ENCODE data around the gene AKT2. TPM values are rescaled to one million over a fixed set of nuclear protein-coding genes. Genes with fewer than 3 reads are reported as not detected.

The AKT2 gene
- total and polyA plus RNA-seq, 10 of the 15 experiments (the other 5 are each of a cell fraction or from before 2014, with no cell fraction given): 1.0 to 185 (median 71.5) TPM

DNA sequence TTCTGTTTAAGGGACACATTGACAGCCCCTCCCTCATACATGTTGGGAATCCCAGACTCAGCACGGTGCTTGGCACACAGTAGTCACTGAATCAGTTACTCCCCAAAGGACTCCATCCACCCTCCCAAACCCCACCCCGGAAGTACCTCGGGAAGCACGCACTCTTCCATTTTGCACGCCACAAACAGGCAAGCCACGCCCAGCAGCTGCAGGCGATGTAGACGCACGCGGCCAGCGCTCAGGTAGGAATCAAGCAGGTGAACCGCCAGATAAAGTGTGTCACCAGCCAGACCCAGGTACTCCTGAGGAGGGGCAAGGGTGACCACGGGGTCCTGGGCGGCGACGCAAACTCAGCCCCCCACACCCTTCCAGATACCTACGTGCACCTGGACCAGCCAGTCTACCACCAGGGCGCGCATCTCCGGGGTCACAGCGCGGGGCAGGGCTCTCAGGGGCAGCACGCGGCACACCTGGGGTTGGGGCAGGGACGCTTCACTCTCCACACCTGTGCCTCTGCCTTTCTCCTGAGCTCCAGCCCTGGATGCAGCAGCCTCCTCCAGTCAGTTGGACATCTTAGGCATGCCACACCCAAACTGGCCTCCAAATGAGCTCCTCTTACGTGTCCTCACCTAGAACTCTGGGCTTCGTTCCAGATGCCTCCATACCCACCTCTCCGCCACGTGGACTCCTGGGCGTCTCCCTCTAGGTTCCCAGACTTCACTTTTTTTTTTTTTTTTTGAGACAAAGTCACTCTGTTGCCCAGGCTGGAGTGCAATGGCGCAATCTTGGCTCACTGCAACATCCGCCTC lies 60.6 kb downstream of the AKT2 start:
- H3K9ac ChIP-seq (ENCODE audit: control insufficient read depth, insufficient read depth, low read length): no peak overlapping the region

GRCh38 chr19:40223135-40223822 lies 61.9 kb downstream of the AKT2 start:
- Histone ChIP-seq H4K20me1 (ENCODE audit: control insufficient read depth, insufficient read depth) (no peaks in the 10 kb centered on the region), H3K4me2 (ENCODE audit: control insufficient read depth, insufficient read depth) (no peak overlapping the region), H3K36me3 (ENCODE audit: control insufficient read depth in 2 of 2, insufficient read depth in 2 of 2, low read length in 1 of 2) (no peaks in the 10 kb centered on the region), H3K4me1 (ENCODE audit: control insufficient read depth, insufficient read depth, low read length) (no peaks in the 10 kb centered on the region), H3K9me3 (replicated peaks; ENCODE audit: control insufficient read depth, insufficient read depth, low read length) (peaks cover 4% of the 10 kb centered on the region; the same call in 1 of the 3 replicates), H3K4me3 (no peak overlapping the region), H2AFZ (ENCODE audit: control insufficient read depth, low read depth, low read length) (no peak overlapping the region), H3K79me2 (ENCODE audit: control insufficient read depth, insufficient read depth, low read length) (no peaks in the 10 kb centered on the region), H3K9ac (ENCODE audit: control insufficient read depth, insufficient read depth, low read length) (no peak overlapping the region), H3K27me3 (replicated peaks in 1 of 2; ENCODE audit: control insufficient read depth in 2 of 2, insufficient read depth in 2 of 2, low read length in 1 of 2) (peaks cover 1 to 14% of the 10 kb centered on the region in 2 experiments; a peak in 3 of 4 replicates), H3K27ac (ENCODE audit: control insufficient read depth, insufficient read depth) (no peak overlapping the region)
- no peak for FAIRE-seq
- 78% methylated on average over 48 of the region's 48 CpGs for WGBS (ENCODE audit: insufficient coverage, insufficient replicate concordance, low lambda C conversion rate, missing lambda C conversion rate)
- in situ Hi-C loops (cut with MboI) (loop anchor here (5.0 kb wide), 1 partner anchor 81 kb away; no protein-coding TSS in a partner anchor), intact Hi-C loops (cut with micrococcal nuclease; ENCODE audit: unreplicated experiment) (no loop called here)
- ATAC-seq: no peak
- DNase-seq (ENCODE audit: low read depth, low spot score): no peak
- CTCF ChIA-PET: interaction anchor here (1.5 kb wide), 1 partner anchor 83 kb away, joined by 3 read pairs; no protein-coding TSS in a partner anchor
- RAD21 ChIA-PET (ENCODE audit: unreplicated experiment): no interaction called here
- SMC1A ChIA-PET (ENCODE audit: uncharacterized antibody, unreplicated experiment): interaction anchor here (1.4 kb wide), 1 partner anchor 83 kb away, joined by 3 read pairs; no protein-coding TSS in a partner anchor
- BruUV-seq (replicated peaks): no TSS peak
- POLR2A ChIA-PET: interaction anchor here (0.5 kb wide), 1 partner anchor 139 kb away, joined by 4 read pairs; no protein-coding TSS in a partner anchor
- TF ChIP-seq, protein P1, sequence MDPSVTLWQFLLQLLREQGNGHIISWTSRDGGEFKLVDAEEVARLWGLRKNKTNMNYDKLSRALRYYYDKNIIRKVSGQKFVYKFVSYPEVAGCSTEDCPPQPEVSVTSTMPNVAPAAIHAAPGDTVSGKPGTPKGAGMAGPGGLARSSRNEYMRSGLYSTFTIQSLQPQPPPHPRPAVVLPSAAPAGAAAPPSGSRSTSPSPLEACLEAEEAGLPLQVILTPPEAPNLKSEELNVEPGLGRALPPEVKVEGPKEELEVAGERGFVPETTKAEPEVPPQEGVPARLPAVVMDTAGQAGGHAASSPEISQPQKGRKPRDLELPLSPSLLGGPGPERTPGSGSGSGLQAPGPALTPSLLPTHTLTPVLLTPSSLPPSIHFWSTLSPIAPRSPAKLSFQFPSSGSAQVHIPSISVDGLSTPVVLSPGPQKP (IDR thresholded peaks at IDR 0.05; ENCODE audit: low read depth, low read length): no peak
- no peak for TF ChIP-seq NRF1 (conservative IDR thresholded peaks at IDR 0.05; ENCODE audit: low read depth, low read length)
- TF ChIP-seq SMC3 (IDR thresholded peaks at IDR 0.05; ENCODE audit: borderline replicate concordance, low read length): no peak
- TF ChIP-seq MEF2A (IDR thresholded peaks at IDR 0.05; ENCODE audit: insufficient read depth, low read depth, low read length): no peak
- TF ChIP-seq IRF4 (IDR thresholded peaks at IDR 0.05; ENCODE audit: low read depth, low read length): no peak
- TF ChIP-seq KAT2A (conservative IDR thresholded peaks at IDR 0.05; ENCODE audit: control insufficient read depth, low read depth, low read length): no peak
- no peak for TF ChIP-seq ZNF274 (IDR thresholded peaks at IDR 0.05; ENCODE audit: insufficient read depth, insufficient read length)
- TF ChIP-seq FOXM1 (IDR thresholded peaks at IDR 0.05; ENCODE audit: low read depth, low read length): no peak
- TF ChIP-seq, protein P2, sequence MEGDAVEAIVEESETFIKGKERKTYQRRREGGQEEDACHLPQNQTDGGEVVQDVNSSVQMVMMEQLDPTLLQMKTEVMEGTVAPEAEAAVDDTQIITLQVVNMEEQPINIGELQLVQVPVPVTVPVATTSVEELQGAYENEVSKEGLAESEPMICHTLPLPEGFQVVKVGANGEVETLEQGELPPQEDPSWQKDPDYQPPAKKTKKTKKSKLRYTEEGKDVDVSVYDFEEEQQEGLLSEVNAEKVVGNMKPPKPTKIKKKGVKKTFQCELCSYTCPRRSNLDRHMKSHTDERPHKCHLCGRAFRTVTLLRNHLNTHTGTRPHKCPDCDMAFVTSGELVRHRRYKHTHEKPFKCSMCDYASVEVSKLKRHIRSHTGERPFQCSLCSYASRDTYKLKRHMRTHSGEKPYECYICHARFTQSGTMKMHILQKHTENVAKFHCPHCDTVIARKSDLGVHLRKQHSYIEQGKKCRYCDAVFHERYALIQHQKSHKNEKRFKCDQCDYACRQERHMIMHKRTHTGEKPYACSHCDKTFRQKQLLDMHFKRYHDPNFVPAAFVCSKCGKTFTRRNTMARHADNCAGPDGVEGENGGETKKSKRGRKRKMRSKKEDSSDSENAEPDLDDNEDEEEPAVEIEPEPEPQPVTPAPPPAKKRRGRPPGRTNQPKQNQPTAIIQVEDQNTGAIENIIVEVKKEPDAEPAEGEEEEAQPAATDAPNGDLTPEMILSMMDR (IDR thresholded peaks at IDR 0.05 in 2 of 3, conservative IDR thresholded peaks at IDR 0.05 in 1 of 3; ENCODE audit: control insufficient read depth in 2 of 3, extremely low read depth in 1 of 3, insufficient read depth in 1 of 3, low read depth in 3 of 3, low read length in 3 of 3): no peak
- TF ChIP-seq CBX3 (IDR thresholded peaks at IDR 0.05; ENCODE audit: borderline replicate concordance, low read depth): no peak

More for the DNA sequence above, 60.6 kb downstream of the AKT2 start:
- ChIA-PET SMC1A (ENCODE audit: uncharacterized antibody, unreplicated experiment) (interaction anchor here (0.5 kb wide), 1 partner anchor 81 kb away, joined by 3 read pairs; no protein-coding TSS in a partner anchor), CTCF (interaction anchor here (0.8 to 1.2 kb wide), 2 partner anchors 10 to 83 kb away, joined by 3 read pairs; no protein-coding TSS in a partner anchor), POLR2A (interaction anchor here (0.7 kb wide), 1 partner anchor 179 kb away, joined by 3 read pairs; no protein-coding TSS in a partner anchor), RAD21 (ENCODE audit: unreplicated experiment) (interaction anchor here (0.7 kb wide), 1 partner anchor 90 kb away, joined by 3 read pairs; no protein-coding TSS in a partner anchor)
- Histone ChIP-seq H2AFZ (ENCODE audit: control insufficient read depth, low read depth, low read length) (no peak overlapping the region), H3K27ac (ENCODE audit: control insufficient read depth, insufficient read depth) (no peak overlapping the region), H3K4me1 (ENCODE audit: control insufficient read depth, insufficient read depth, low read length) (no peaks in the 10 kb centered on the region), H3K4me3 (no peak overlapping the region), H4K20me1 (ENCODE audit: control insufficient read depth, insufficient read depth) (no peaks in the 10 kb centered on the region), H3K4me2 (ENCODE audit: control insufficient read depth, insufficient read depth) (no peak overlapping the region), H3K79me2 (ENCODE audit: control insufficient read depth, insufficient read depth, low read length) (no peaks in the 10 kb centered on the region), H3K9me3 (replicated peaks; ENCODE audit: control insufficient read depth, insufficient read depth, low read length) (peaks cover 4% of the 10 kb centered on the region; the same call in 1 of the 3 replicates), H3K27me3 (replicated peaks in 1 of 2; ENCODE audit: control insufficient read depth in 2 of 2, insufficient read depth in 2 of 2, low read length in 1 of 2) (peaks cover 1 to 12% of the 10 kb centered on the region in 2 experiments; a peak in 3 of 4 replicates), H3K36me3 (ENCODE audit: control insufficient read depth in 2 of 2, insufficient read depth in 2 of 2, low read length in 1 of 2) (no peaks in the 10 kb centered on the region)
- DNase-seq (ENCODE audit: low read depth, low spot score): no peak
- intact Hi-C loops (cut with micrococcal nuclease; ENCODE audit: unreplicated experiment): no loop called here
- no TSS peak for BruUV-seq (replicated peaks)
- ATAC-seq: no peak
- in situ Hi-C loops (cut with MboI): loop anchor here (5.0 kb wide), 1 partner anchor 82 kb away; no protein-coding TSS in a partner anchor
- FAIRE-seq: no peak
- TF ChIP-seq EZH2 (IDR thresholded peaks at IDR 0.05; ENCODE audit: borderline replicate concordance, control insufficient read depth, low read depth, low read length) (no peak), FOXK2 (IDR thresholded peaks at IDR 0.05) (no peak)
- 68% methylated on average over 32 of the region's 32 CpGs for WGBS (ENCODE audit: insufficient coverage, insufficient replicate concordance, low lambda C conversion rate, missing lambda C conversion rate)

Data from GM12878 (cell line).